GF-D8 (cell line): ENCODE measurements around the gene ENPP4.
"Not testable (repeated sequence)": the region's sequence is repeated elsewhere in the genome, so short reads cannot be mapped to it uniquely, and the experiment has no call there.

Experiments used
- DNase-seq: peaks from one replicate; lab custom pipeline; 2025; lab: John Stamatoyannopoulos, UW

Gene ENPP4, protein sequence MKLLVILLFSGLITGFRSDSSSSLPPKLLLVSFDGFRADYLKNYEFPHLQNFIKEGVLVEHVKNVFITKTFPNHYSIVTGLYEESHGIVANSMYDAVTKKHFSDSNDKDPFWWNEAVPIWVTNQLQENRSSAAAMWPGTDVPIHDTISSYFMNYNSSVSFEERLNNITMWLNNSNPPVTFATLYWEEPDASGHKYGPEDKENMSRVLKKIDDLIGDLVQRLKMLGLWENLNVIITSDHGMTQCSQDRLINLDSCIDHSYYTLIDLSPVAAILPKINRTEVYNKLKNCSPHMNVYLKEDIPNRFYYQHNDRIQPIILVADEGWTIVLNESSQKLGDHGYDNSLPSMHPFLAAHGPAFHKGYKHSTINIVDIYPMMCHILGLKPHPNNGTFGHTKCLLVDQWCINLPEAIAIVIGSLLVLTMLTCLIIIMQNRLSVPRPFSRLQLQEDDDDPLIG

DNA sequence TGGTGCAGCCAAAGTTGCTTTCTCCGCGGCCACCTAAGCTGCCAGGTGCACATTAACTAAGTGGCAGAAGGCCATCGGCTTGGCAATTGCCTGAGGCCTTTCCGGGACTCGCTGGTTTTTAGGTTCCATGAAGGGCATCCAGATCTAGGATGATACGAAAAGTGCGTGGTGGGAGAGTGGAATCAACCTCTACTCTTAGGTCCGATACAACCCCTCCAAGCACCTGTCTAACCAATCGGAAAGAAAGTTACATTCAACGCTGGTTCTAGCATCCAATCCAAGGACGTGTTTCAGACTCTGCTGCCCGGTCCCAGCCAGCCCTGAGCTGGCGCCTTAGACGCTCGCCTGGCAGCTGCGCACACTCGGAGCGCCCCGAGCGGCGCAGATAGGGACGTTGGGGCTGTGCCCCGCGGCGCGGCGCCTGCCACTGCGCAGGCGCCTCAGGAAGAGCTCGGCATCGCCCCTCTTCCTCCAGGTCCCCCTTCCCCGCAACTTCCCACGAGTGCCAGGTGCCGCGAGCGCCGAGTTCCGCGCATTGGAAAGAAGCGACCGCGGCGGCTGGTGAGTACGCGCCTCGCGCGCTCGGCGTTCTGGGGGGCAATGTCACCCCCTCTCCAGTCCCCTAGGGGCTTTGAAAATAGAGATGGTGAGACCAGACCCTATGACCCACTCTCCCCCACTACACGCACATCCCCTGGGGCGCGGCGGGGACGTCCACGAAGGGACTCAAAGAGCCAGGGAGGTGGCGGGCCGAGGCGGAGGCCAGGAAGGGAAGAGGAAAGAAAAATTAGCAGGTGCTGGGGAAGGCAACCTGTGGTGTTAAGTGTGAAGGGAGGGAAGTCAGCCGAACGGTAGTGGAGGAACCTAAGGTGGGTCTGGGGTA, at the start of gene ENPP4:
Gene ENPP4, plus strand, starts transcription at position 361 of the 883 bp plus-strand sequence. CDS start 9,595 bp downstream, outside the sequence.
- DNase-seq, result no peak

DNA sequence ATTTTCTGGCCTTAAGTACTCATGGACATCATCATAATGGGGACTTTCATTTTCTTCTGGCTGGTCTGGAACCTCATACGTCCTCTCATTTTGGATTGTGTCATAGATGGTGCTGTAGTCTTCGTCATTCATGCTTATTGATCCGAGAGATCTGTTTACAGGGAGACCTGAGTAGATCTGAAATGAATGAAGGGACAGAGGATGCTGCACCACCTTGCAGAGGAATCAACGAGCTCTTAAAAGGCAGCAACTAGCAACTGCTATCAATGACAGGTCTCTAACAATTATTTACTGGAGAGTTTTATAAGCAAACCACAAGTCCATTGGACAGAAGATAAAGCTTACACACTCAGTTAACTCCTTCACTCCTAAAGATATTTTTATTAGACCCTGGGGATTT, 49.7 kb upstream of the ENPP4 start:
- DNase-seq, result no peak

DNA sequence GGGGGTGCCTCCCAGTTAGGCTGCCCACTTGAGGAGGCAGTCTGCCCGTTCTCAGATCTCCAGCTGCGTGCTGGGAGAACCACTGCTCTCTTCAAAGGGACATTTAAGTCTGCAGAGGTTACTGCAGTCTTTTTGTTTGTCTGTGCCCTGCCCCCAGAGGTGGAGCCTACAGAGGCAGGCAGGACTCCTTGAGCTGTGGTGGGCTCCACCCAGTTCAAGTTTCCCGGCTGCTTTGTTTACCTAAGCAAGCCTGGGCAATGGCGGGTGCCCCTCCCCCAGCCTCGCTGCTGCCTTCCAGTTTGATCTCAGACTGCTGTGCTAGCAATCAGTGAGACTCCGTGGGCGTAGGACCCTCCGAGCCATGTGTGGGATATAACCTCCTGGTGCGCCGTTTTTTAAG, 44.1 kb upstream of the ENPP4 start:
- DNase-seq, result not testable (repeated sequence)

DNA sequence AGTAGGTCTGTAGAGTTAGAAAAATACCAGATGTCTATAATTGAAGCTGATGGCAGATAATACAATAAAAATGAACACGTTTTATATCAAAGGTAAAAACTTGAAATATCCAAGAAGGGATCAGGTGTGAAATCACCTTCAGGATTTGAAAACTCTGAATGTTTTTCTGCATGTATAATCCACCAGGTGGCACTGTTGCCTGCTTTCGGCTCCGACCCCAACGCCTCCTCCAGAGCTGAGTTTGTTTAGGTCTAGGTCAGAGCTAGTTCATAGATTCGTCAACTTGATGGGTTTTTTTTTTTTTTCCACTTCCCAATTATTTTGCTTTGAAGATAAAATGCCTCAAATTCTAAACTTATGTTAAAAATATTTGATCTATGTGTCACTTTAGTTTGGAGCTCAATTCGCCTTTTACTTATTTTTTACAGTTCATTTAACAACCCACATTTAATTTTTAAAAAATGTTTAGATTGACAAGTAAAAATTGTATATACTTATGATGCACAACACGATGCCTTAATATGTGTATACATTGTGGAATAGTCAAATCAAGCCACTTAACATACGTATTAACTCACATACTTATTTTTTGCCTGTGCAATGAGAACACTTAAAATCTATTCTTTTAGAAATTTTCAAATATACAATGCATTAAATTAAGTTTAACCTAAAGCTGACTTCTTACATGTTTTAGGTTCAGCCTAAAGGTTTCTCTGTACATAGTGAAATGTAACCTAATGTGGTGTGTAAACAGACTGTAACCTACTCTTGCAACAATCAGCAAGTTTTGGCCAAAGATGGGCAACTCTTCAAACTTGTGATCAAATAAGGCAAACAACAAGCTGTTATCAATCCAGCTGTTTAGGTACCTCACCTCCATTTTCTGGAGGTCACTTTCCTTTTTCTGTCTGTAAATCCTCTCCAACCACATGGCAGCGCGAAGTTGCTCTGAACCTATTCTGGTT, 39.4 kb upstream of the ENPP4 start:
- no peak for DNase-seq

DNA sequence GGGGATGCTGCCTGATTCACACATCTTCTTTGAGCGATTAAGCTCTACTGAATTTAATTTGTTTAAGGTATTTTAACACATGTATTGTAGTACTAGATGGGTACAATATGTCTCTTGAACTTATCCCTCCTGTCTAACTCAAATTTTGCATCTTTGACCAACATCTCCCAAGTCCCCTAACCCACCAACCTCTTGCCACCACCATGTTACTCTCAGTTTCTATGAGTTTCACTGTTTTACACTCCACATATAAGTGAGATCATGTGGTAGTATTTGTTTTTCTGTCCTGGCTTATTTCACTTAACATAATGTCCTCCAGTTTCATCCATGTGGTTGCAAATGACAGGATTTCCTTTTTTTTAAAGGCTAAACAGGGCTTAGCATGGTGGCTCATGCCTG, 38.7 kb upstream of the ENPP4 start:
- no peak for DNase-seq

DNA sequence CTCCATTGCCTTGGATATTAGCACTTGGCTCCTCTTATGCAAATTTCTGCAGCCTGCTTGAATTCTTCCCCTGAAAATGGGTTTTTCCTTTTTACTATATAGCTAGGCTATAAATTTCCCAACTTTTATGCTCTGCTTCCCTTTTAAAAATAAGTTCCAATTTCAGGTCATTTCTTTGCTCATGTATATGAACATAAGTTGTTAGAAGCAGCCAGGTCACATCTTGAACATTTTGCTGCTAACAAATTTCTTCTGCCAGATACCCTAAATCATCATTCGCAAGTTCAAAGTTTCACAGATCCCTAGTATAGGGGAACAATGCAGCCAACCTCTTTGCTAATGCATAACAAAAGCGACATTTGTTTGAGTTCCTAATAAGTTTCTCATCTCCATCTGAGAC, 34.5 kb upstream of the ENPP4 start:
- DNase-seq, result no peak

DNA sequence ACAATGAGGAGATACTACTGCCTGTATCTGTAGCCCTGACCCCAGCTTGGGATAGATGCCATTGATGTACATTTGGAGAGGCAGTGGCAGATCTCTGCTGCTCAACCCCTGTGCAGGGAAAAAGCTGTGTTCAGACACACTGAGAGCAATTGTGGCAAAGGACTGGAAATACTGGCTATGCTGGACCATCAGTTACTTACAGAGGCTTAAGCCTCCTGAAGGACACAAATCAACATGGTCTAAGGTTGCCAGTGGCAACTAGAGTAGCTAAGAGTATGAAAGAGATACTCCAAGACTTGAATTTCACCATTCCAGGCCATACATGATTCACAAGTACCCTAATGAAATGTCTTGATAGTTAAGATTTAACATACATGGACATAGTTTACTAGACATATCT, 32.4 kb upstream of the ENPP4 start:
- no peak for DNase-seq

DNA sequence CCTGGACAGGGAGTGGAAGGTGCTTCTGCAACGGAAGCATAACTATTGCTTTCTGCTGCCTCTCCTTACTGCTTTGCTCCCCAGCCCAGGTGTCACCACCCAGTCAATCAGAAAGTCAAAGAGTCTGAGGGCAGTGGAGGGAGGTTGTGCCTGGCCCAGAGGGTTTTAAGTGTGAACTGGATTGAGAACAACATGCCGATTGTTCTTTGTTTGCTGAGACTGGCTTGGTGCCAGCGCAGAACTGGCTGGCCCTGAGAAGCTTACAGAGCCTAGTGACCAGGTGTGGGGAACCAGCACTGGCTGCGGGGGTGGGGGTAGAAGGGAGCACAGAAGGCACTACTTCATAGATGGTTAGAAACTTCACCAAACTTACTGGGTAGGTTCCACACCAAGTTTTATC, 31.1 kb upstream of the ENPP4 start:
- no peak for DNase-seq

DNA sequence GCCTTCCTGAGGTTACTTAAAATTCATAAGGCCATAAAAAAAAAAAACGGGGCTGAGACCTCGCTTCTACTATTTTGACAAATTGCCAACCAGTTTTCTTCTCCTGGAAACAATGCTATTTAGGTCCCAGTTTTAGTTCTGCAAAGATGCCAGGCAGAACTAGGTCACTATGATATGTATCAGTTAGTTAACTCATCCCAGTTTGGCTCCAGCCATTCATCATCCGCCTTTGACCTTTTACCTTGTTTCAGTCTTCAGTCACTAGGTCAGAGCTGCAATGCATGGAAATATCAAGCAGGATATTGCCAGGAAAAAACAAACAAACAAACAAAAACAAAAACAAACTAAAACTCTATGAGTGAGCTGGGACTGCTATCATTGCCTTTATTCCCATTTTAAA, 29.8 kb upstream of the ENPP4 start:
- DNase-seq, result no peak

DNA sequence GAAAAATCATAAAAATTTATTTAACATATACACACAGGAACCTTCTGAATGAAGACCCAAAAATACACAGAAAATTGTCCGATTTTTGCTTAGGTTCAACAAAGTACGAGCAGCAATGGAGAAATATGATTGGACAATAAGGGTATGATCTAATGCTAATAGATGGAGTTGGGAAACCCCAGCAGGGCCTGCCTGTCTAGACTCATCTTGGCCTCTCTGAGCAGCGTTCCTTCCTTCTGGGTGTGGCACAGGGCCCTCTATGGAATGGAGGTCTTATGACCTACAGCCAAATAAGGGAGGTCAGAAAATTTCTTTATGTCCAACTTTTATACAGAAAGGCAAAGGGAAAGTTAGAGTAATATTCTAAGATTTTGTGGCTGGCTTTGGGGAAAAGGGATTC, 27.7 kb upstream of the ENPP4 start:
- DNase-seq, result no peak

DNA sequence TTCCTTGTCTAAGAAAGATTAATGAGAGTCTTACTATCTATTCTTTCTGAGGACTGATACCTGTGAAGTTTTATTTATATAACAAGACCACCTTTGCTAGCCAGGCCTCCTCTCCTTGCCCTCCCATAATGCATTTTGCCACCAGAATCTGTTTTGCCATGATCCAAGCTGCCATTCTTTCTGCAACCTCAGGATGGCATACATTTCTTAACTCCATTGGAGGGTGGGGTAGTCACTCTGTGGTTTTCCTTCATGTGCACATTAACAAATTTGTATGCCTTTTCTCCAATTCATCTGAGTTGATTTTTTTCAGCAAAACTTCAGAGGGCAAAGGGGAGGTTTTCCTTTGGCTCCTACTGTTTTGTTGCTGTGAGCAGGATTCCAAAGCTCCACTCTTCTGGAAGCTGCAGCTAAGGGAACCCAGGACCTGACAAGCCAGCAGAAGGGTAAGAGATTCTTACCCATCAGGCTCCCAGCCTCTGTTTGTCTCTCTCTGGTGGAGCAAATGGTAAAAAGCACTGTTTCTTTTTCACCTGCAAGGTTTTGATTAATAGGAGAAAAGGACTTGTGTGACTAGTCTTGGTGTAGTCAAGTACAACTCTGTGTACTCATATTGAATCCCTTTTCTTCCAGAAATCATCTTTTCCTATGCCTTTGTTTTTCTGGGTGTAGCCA, 26.2 kb upstream of the ENPP4 start:
- no peak for DNase-seq

DNA sequence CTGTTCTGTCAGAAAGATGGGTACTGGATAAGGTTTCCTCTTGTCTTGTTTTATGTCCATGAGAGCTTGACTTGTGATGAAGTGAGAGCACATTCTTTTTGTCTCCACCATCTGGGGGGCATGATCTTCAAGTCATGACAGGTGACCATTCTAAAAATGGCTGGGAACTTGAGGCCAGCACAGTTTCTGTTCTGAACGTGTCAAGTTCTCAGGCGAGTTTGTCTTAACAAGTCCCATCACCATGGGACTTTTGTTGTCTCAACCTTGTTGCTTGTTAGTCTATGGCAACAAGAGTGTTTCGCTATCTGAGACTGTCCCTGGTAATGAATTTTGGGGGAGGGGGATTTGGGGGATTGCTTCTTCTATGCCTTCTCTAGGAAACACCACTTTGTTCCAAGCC, 25.6 kb upstream of the ENPP4 start:
- no peak for DNase-seq

DNA sequence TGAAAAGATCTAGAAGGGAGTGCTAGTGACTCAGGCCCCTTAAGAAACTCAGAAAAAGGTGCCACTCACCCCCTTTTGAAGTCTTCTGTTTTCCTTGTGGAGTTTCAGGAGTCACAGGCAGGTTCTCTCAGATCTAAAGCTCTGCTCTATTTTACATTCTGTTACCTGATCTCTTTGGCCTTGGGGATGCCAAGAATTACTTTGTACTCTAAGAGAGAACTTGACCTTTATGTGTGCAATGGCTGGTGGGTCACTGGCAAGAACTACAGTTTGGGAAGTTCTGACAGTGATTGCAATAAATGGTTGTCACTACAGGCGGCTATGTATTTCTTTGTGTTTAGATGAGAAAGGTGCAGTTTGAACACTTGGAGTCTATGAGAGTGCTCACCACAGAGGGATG, 24.2 kb upstream of the ENPP4 start:
- DNase-seq, result no peak

DNA sequence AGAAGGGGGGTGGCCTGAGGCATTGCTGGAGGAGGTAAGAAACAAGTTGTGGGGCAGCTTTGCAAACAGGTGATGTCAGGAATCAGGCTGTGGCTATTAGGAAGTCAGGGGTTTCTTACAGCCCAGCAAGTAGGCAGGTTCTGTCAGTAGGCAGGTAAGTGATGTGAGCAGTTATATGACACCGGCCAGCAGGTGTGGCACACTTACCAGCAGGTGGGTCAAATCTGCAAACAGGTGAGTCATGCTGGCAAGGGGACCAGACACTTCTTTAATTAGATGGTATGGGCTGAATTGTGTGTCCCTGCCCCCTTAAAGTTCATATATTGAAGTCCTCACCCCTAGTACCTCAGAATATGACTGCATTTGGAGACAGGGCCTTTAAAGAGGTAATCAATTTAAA, 16.4 kb upstream of the ENPP4 start:
- DNase-seq, result no peak

DNA sequence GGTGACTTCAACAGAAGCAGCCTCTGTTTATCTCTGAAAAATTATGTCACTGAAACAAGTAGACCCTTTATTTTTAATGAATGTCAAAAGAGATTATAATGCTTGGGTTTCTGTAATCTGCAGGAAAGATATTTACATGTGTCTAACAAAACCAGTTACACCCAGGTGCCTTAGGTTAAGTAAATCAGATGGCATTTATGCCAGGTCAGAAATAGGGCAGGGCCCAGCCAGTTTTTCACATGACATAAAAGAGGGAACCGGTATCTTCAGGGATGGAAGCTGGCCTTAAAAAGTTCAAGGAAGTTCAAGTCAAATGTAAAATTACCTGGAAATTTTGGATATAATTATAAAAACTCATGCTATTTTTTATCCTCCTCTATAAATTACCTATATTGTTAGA, 14.2 kb upstream of the ENPP4 start:
- no peak for DNase-seq

DNA sequence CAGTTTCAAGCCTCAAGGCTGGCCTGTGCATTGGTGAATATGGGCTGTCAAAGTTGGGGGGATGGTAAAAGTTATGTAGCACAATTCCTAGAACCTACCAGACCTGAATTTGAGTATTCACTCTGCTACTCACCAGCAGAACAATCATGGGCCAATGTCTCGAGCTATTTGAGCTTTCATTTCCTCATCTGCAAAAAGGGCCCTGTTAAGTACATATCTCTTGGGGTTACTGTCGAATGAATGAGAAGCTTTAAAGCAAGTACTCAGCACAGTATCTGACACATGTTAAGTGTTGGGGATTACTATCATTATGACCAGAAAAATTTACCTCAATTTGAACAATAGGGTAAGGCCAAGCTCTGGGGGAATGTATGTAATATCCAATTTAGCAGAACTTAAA, 13.5 kb upstream of the ENPP4 start:
- DNase-seq, result no peak

DNA sequence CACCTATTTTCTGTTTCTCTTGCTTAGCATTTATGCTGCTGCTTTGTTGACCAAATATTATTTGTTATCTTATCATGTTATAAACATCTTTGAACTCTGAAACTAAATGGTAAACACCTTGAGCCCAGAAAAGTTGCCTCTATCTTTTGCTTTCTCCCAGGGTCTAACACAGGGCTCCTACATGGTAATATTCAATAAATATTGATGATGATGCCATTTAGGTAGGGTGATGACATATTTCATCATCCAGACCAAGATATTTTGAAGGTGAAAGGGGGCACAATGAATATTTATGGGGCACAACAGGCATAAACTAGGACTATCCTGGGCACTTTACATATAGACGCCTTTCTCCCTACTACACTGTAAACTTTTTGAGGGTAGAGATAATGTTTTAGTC, 11.6 kb upstream of the ENPP4 start:
- no peak for DNase-seq

DNA sequence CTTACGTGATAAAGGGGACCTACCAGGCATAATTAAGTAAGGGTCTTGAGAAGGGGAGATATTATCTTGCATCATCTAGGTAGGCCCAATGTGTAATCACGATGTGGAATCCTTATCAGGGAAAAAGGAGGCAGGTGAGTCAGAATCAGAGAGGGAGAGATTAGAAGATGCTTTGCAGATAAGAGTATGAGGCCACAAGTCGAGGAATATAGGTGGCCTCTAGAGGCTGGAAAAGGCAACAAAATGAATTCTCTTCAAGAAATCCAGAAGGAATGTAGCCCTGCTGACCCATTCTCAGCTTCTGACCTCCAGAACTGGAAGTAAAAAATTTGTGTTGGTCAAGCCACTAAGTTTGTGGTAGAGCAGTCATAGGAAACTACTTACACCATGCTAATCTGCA, 11.0 kb upstream of the ENPP4 start:
- no peak for DNase-seq

DNA sequence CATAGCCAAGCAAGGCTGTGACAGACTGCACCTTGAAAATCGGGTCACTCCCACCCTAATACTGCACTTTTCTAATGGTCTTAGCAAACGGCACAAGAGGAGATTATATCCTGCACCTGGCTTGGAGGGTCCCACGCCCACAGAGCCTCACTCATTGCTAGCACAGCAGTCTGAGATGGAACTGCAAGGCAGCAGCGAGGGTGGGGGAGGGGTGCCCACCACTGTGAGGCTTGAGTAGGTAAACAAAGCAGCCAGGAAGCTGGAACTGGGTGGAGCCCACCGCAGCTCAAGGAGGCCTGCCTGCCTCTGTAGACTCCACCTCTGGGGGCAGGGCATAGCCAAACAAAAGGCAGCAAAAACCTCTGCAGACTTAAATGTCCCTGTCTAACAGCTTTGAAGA, 10.1 kb upstream of the ENPP4 start:
- not testable (repeated sequence) for DNase-seq

DNA sequence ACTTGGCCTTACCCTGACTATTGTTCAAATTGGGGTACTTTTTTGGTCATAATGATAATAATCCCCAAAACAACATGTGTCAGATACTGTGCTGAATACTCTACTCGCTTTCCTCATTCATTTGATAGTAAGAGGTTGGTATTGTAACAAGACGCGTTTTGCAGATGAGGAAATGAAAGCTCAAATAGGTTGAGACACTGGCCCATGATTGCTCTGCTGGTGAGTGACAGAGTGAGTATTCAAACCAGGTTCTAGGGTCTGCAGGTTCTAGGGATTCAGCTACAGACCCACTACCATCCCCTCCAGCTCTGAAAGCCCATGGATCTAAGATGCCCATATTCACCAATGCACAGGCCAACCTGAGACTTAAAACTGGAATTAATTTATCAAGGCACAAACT, 1.3 kb upstream of the ENPP4 start:
- DNase-seq, result no peak

DNA sequence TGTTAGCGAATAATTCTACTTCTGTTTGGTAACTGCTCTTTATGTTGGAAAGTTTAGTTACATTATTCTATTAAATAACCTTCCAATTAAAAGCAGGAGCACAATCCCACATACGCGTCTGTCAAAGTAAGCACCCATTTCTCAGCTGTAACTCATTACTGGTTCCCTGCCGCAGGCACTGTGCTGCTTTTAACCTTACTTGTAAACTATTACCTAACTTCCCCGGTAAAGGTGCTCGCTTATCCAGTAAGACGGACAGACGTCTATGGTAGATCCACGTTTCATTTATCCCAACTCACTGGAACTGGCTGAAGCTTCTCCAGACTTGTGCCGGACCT, 529 bp upstream of the ENPP4 start:
- no peak for DNase-seq

DNA sequence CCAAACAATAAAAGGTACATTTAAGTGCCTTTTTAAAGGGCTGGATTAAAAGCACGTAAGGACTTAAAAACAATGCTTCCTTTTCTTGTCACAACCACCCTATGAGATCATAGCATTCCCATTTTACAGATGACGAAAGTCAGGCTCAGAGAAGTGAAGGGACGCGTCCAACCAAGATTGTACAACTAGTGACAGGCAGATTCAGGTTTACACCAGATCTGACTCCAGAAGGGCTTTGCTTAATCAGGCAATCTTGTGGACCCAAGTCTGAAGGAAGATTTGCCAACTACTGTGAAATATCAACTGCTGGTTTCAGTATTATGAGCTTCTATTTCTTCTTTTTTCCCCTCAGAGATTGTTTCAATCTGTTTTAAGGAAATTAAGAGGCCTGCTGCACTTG, 877 bp downstream of the ENPP4 start:
- no peak for DNase-seq
